Subcutaneous adipose tissue (tissue), 4 donors: ENCODE measurements around the gene RGL4. TPM values are rescaled to one million over a fixed set of nuclear protein-coding genes. Genes with fewer than 3 reads are reported as not detected.

ENCODE experiments used
- CTCF ChIP-seq: fragments of 450-650 bp; IDR thresholded peaks from one replicate; pipeline ENCODE4 v1.5.1; 2016; ENCODE audit warnings: low read depth, mild to moderate bottlenecking, control low read depth, antibody characterized with exemption, moderate library complexity
- total RNA-seq, 4 donors: library from RNA; depleted of rRNA; stranded (reverse); fragments of >200 nt; gene quantifications; one replicate each; pipeline ENCODE4 v1.1.0, GENCODE V29; 2016

The RGL4 gene
- total RNA-seq, 4 donors from 2014 or later = not detected

DNA sequence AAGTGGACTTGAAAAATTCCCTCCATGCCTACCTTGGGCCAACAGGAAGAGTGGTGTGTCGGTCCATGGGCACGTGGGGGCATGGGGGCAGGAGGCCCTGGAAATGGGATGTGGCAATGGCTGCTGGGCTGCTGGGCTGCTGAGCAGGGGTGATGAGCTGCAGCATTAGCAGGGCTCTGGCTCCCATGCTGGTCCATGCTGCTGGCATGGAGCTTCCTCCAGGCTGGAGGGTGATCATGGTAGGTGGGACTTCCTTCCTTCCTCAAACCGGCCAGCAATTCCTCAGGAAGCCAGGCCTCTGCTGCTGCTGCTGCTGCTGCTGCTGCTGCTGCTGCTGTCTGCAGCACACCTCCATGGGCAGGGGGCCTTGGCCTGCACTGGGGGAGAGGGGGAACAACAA, 4.3 kb downstream of the RGL4 start:
- TF ChIP-seq CTCF = no peak

DNA sequence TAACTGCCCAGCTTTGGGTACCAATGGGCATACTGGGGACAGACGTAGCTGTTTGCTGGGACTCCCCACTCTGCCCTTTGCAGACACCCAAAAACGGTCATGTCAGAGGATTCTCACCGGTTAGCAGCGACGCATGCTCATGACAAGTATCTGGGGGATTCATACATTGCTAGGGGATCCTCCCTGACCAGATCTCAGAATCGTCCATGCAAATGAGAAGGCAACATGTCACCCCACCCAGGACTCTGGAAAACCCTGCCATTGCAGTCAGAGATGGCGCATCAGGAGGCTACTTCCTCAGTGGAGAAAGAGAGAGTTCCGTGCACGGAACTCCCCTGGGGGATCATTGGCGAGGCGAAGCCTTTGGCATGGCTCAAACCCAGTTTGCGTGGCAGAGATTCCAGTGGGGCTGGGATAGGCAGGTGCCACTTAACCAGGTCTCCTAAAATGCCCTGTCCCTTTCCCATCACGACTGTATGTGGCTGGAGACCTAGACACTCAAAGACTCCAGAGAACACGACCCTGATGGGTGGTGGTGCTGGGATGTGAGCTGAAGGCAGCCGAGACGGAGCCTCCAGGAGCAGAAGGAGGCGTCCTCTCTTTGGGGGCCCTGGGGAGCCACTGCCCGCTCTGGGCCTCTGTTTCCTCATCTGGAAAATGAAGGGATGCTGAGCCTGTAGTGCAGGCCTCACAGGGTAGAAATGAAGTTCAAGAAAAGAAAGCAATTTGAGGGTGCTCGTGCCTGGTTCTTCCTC, 4.9 kb downstream of the RGL4 start:
- no peak for TF ChIP-seq CTCF

GRCh38 chr22:23696326-23696851, 5.6 kb downstream of the RGL4 start:
- TF ChIP-seq CTCF = no peak

DNA sequence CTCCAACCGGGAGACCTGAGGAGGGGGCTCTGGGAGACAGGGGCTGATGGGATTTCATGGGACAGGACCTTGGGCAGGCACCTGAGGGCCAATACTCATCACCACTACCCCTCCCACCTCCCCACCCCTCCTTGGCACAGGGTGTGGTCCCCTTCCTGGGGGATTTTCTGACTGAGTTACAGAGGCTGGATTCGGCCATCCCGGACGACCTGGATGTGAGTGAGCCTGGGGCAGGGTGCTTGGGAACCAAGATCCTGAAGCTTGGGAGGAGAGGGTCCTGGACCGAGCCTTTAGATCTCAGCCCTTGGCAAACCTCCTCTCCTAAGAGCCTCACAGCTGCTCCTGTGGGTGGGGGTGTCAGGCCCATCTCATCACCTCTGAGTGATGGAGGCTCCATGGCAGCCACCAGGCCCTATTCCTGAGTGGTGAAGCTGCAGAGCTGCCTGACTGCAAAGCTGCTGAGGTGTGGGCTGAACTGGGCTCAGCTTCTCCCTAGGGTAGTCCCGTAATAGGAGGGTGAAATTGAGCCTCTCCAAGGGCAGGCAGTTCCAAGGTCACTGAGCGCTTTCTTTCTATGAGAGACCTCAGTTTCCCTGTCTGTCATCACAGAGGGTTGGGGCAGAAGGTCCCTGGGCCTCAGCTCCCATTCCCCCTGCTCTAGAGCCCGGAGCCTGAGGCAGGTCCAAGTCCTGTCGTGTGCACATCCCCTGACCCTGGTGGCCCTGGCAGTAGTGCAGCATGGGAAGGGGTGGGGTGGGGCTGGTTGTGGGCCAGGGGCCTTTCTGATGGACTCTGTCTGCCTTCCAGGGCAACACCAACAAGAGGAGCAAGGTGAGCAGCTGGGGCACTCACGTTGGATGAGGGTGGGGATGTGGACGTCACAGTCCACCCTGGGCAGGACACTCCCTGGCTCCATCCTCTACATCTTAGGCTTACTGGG, 6.5 kb downstream of the RGL4 start:
- no peak for TF ChIP-seq CTCF

DNA sequence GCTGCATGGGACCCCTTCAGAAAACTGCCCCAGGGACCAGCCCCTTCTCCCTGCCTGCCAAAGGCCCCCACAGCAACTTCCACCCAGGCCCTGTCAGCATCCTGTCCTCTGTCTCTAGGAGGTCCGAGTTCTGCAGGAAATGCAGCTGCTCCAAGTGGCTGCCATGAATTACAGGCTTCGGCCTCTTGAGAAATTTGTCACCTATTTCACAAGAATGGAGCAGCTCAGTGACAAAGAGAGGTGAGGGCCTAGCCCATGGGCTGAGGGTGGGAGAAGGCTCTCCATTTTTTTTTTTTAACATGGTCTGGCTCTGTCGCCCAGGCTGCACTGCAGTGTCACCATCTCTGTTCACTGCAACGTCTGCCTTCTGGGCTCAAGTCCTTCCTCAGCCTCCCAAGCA, 7.3 kb downstream of the RGL4 start:
- no peak for TF ChIP-seq CTCF

DNA sequence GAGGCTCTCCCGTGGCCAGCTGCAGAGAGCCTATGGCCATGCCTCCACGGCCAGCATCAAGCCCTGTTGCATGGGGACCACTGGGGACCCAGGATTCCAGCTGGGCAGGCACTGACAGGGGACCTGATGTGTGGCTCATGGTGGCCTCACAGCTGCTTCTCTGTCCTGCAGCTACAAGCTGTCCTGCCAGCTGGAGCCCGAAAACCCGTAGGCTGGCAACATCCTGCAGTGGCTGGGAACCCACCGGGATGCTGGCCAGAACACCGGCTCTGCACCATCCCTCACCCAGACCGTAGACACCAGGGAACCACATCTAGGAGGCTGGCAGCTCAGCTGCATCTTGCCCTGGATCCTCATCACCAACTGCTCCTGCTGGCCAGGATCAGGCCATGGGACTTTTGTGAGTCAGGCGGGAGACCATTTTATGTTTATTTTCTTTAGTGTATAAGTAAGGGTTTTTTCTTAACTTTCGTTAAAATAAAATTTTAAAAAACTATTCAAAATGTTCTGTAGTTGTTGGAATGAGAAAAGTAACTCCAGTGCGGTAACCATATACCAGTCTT, 7.9 kb downstream of the RGL4 start:
- TF ChIP-seq CTCF = no peak

GRCh38 chr22:23700706-23701105, 9.9 kb downstream of the RGL4 start:
- TF ChIP-seq CTCF = no peak
